Activated naive CD8-positive, alpha-beta T cell treated with anti-CD3 and anti-CD28 coated beads, Interleukin-2, amount 10 ng/mL, durations not matched to agents 7 days and 5 days (primary cell): ENCODE results near the gene SLC13A4. TPM values are rescaled to one million over a fixed set of nuclear protein-coding genes. Genes with fewer than 3 reads are reported as not detected.

Source experiments
- ATAC-seq: fragments of 150-1000 bp; cut with Tn5 transposase; one replicate; pipeline ENCODE4 v1.10.0; 2021; ENCODE audit warnings: low read depth, moderate library complexity
- POLR2A ChIA-PET: fragments of 350-600 bp; sonication (Branson Sonifier 250); formaldehyde crosslinking; loops from one replicate; lab custom pipeline; 2021; ENCODE audit warnings: antibody characterized with exemption; lab: Charles Lee
- DNase-seq: peaks from one replicate; pipeline ENCODE4 v3.0.0; 2021
- H3K27ac Mint-ChIP-seq: one replicate; pipeline ENCODE4 v1.8.0; 2022; ENCODE audit warnings: mild to moderate bottlenecking, mixed read lengths
- H3K27me3 Mint-ChIP-seq: one replicate; pipeline ENCODE4 v1.8.0; 2022; ENCODE audit warnings: mild to moderate bottlenecking, moderate library complexity, mixed read lengths
- H3K36me3 Mint-ChIP-seq: one replicate; pipeline ENCODE4 v1.8.0; 2021; ENCODE audit warnings: mild to moderate bottlenecking, mixed read lengths
- H3K4me1 Mint-ChIP-seq: one replicate; pipeline ENCODE4 v1.8.0; 2021; ENCODE audit warnings: mixed read lengths
- H3K4me3 Mint-ChIP-seq: one replicate; pipeline ENCODE4 v1.8.0; 2022; ENCODE audit warnings: mild to moderate bottlenecking, moderate library complexity, mixed read lengths
- H3K9me3 Mint-ChIP-seq: one replicate; pipeline ENCODE4 v1.8.0; 2021; ENCODE audit warnings: mixed read lengths
- total RNA-seq, 2 experiments: library from RNA; stranded (reverse); gene quantifications; one replicate each; pipeline ENCODE4 v1.2.3, GENCODE V29; 2021

Gene SLC13A4
- total RNA-seq, 2 experiments from 2014 or later, result not detected

DNA sequence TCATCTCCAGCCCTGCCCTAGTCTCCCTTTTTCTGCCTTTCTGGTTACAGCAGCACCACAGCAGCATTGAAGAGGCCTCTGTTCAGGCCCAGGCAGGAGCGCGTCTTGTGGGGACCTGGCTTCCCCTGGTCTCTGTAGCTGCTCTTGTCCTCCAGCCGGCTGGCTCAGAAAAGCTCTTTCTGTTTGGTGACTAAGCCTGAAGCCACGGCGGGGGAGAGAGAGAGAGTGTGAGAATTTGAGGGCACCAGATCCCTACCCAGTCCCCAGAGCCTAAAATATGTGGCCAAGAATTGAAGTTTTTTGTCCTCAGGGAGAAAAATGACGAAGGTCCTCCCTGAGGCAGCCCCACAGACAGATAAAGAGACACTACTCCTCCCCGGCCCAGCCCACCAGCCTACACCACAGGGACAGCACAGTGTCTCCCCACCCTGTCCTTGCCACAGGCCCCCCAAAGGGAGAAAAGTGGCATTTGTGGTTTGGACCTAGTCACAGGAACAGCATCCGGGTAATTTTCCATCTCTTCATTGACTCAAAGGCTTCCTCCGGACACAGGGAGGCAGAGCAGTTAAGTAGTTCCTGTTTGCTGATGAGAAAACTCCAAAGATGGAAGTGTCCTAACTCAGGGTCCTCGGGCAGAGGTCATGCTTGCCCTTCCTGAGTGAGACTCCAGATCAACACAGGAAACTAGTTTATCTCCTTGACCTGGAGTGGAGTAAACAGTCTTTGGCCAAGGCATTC lies 33.9 kb upstream of the SLC13A4 start:
- no peak overlapping the region for H3K27ac Mint-ChIP-seq
- no peaks in the 10 kb centered on the region for H3K9me3 Mint-ChIP-seq
- H3K4me1 Mint-ChIP-seq, result peaks cover 5% of the 10 kb centered on the region
- POLR2A ChIA-PET, result no interaction called here
- peaks cover 38% of the 10 kb centered on the region for H3K27me3 Mint-ChIP-seq
- no peak for DNase-seq
- no peak for ATAC-seq
- H3K36me3 Mint-ChIP-seq, result no peaks in the 10 kb centered on the region
- H3K4me3 Mint-ChIP-seq, result no peak overlapping the region

- Mint-ChIP-seq H3K9me3 (no peaks in the 10 kb centered on the region), H3K4me1 (peaks cover 5% of the 10 kb centered on the region), H3K27ac (no peak overlapping the region), H3K36me3 (no peaks in the 10 kb centered on the region), H3K4me3 (no peak overlapping the region), H3K27me3 (peaks cover 27% of the 10 kb centered on the region)
- no peak for DNase-seq
- ATAC-seq, result no peak
- POLR2A ChIA-PET, result no interaction called here
Observed at GRCh38 chr7:135759532-135759931, 31.5 kb upstream of the SLC13A4 start.

GRCh38 chr7:135758531-135758932 lies 30.5 kb upstream of the SLC13A4 start:
- Mint-ChIP-seq H3K4me1 (peaks cover 5% of the 10 kb centered on the region), H3K27ac (no peak overlapping the region), H3K4me3 (no peak overlapping the region), H3K36me3 (no peaks in the 10 kb centered on the region), H3K27me3 (peaks cover 23% of the 10 kb centered on the region), H3K9me3 (no peaks in the 10 kb centered on the region)
- ATAC-seq, result no peak
- POLR2A ChIA-PET, result no interaction called here
- DNase-seq, result no peak

DNA sequence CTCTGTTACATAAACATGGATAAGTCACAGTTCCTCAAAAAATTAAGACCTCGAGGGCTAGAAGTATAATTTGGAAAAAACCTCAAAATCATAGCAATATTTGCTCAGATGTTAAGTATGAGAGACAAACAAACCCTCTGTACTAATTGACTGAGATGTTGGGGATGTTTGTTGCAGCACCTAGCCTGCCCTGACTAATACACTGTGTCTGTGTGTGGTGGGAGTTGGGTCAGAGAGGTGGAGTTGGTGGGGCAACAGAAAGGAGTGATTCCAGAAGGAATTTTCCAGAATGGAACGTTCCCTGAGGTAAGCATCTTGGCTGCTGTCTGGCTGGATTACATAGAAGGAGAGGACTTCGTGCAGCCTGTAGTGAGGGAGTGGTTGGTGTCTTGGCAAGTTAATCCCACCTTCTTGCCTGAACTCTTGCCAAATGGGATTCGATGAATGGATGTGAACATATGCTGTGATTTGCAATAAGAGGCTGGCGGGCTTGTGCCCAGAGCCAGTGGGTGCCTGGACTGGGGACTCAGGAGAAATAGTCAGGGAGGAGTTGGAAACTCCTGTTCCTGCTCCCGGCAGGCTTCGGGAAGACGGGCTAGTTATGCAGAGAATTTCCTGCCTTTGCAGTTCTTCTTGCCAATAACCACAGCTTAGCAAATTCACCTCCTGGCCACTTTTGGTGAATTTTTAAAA lies 29.9 kb upstream of the SLC13A4 start:
- DNase-seq (no peak), ATAC-seq (no peak)
- no peak overlapping the region for H3K27ac Mint-ChIP-seq
- H3K4me1 Mint-ChIP-seq, result peaks cover 5% of the 10 kb centered on the region
- H3K4me3 Mint-ChIP-seq, result no peak overlapping the region
- no peaks in the 10 kb centered on the region for H3K9me3 Mint-ChIP-seq
- no peaks in the 10 kb centered on the region for H3K36me3 Mint-ChIP-seq
- POLR2A ChIA-PET, result no interaction called here
- peaks cover 23% of the 10 kb centered on the region for H3K27me3 Mint-ChIP-seq

DNA sequence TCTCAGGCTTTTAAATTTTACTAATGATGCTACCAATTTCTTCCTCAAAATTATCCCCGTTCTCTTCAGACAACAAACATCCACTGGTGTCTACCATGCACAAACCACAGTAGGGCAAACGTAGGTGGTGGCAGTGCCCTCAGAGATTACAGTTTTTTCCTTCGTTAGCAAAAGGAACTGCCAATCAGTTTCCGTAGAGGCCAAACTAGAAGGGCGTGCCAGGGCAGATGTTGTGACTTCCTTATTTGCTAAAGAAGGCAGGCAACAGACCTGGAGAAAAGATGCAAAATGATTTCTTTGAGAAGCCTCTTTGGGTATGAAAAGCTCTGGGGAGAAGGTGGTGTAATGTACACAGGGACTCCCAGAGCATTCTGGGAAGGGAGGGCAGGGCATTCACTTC lies 28.2 kb upstream of the SLC13A4 start:
- Mint-ChIP-seq H3K4me1 (no peaks in the 10 kb centered on the region), H3K36me3 (no peaks in the 10 kb centered on the region), H3K9me3 (no peaks in the 10 kb centered on the region), H3K27me3 (peaks cover 20% of the 10 kb centered on the region), H3K27ac (no peak overlapping the region), H3K4me3 (no peak overlapping the region)
- no peak for ATAC-seq
- no peak for DNase-seq
- POLR2A ChIA-PET, result no interaction called here

GRCh38 chr7:135755351-135755753 lies 27.4 kb upstream of the SLC13A4 start:
- H3K4me1 Mint-ChIP-seq, result no peaks in the 10 kb centered on the region
- no peak overlapping the region for H3K27ac Mint-ChIP-seq
- no peak for DNase-seq
- no peak overlapping the region for H3K4me3 Mint-ChIP-seq
- no peak for ATAC-seq
- POLR2A ChIA-PET, result no interaction called here
- no peaks in the 10 kb centered on the region for H3K36me3 Mint-ChIP-seq
- H3K27me3 Mint-ChIP-seq, result peaks cover 20% of the 10 kb centered on the region
- no peaks in the 10 kb centered on the region for H3K9me3 Mint-ChIP-seq

GRCh38 chr7:135753616-135754413 lies 25.8 kb upstream of the SLC13A4 start:
- ATAC-seq (no peak), DNase-seq (no peak)
- peaks cover 15% of the 10 kb centered on the region for H3K27me3 Mint-ChIP-seq
- no peaks in the 10 kb centered on the region for H3K4me1 Mint-ChIP-seq
- H3K9me3 Mint-ChIP-seq, result no peaks in the 10 kb centered on the region
- H3K36me3 Mint-ChIP-seq, result no peaks in the 10 kb centered on the region
- no peak overlapping the region for H3K27ac Mint-ChIP-seq
- no peak overlapping the region for H3K4me3 Mint-ChIP-seq
- POLR2A ChIA-PET, result no interaction called here

DNA sequence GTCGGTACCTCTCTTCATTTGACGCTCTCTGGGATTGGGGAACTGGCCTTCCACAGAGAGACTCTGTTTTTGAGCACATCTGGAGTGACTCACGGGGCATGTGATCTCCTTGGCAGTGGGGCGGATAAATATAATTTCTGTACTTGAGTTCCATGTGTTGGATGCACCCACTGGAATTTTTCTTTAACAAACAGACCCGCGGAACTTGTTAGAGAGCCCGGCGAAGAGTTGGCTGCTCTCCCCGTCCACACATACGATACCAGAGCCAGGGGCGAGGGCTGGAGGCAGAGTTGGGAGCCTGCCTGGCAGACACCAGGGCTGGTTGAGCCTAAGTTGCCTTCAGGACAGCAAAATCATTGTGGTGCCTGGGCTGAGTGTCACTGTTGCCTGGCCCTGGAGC lies 20.8 kb upstream of the SLC13A4 start, which contains the start of gene FAM180A:
Gene FAM180A (minus strand): TSS at position 44 of the 400 bp plus-strand sequence. CDS start 233 bp downstream, outside the sequence.
- H3K36me3 Mint-ChIP-seq, result no peaks in the 10 kb centered on the region
- H3K4me3 Mint-ChIP-seq, result no peak within 1 kb of the TSS
- POLR2A ChIA-PET, result no interaction called here
- ATAC-seq, result no peak
- DNase-seq, result no peak
- H3K27me3 Mint-ChIP-seq, result peaks cover 2% of the 10 kb centered on the region
- H3K4me1 Mint-ChIP-seq, result no peaks in the 10 kb centered on the region
- no peak within 1 kb of the TSS for H3K27ac Mint-ChIP-seq
- H3K9me3 Mint-ChIP-seq, result no peaks in the 10 kb centered on the region

DNA sequence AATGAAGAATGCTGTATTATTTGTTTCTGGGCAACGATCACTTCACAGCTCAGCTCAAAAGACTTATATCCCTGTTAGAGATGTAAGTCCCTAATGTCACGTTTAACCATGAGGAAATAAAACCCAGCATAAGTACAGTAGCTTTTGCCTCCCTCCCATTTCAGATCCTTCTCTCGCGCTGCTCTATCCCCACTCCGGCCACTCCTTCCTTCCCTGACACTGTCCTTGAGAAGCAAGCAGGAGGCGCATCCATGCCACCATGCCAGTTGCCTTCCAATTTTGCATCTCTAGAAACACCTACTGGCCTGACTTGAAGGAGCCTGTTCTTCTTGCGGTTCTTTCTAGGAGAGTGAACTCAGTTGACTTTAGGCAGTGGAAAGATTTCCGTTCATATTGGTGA lies 19.4 kb upstream of the SLC13A4 start:
- Mint-ChIP-seq H3K36me3 (no peaks in the 10 kb centered on the region), H3K27ac (no peak overlapping the region), H3K4me1 (no peaks in the 10 kb centered on the region), H3K9me3 (no peaks in the 10 kb centered on the region), H3K4me3 (no peak overlapping the region), H3K27me3 (peaks cover 2% of the 10 kb centered on the region)
- POLR2A ChIA-PET, result no interaction called here
- DNase-seq (no peak), ATAC-seq (no peak)

DNA sequence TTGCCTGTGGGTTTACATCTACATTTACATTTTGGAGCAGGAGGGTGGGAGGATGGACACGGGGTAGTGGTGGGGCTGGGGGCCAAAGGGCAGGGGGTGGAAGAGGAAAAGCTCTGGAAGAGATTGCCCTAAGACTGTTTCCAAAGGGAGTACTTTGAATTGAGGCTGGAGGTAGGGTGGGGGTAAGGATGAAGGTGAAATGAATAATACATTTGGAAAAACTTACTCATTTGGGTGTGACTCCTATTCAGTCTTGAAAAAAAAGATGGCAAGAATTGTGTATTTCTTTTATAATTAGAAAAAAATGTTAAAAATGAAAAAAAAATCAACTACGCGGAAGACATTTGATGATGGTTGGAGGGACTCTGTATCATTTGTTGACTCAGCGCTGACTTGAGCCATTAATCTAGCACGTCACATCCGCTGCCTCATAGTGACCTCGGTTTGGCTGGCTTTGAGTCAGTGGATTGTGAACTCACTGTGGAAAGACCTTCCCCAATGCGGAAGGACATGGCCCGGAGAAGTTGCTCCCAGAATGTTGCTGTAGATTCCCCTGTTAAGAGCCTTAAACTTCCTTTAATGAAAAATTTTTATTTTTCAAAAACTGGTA lies 17.8 kb upstream of the SLC13A4 start:
- Mint-ChIP-seq H3K4me1 (no peaks in the 10 kb centered on the region), H3K36me3 (no peaks in the 10 kb centered on the region), H3K27me3 (peaks cover 2% of the 10 kb centered on the region), H3K27ac (no peak overlapping the region), H3K4me3 (no peak overlapping the region), H3K9me3 (no peaks in the 10 kb centered on the region)
- ATAC-seq (no peak), DNase-seq (no peak)
- POLR2A ChIA-PET, result no interaction called here

DNA sequence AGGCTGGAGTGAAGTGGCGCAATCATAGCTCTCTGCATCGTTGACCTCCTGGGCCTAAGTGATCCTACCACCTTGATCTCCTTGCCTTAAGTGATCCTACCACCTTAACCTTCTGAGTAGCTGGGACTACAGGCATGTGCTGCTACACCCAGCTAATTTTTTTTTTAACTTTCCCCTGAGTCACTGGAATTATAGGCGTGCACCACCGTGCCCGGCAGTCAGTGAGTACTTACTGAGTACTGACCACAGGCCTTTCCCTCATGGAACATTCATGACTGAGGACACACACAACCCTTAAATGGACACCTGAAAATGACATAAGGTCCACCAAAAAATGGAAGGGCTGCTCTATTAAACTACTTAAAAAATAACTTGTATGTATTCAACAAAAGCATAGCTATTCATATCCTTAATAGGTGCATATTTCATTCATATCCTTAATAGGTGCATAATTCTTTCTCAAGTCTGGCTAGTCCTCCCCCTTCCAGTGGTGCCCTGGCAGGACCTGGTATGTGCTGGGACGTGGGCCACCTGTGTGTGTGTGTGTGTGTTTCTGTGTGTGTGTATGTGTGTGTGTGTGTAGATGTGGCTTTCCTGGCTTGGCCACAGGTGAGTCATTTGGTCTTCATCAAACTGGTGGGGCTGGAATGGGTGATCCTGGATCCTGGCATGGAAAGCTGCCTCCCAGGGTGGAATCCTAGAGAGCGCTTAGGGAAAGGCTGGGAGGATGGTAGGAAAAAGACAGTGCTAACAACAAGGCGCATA lies 17.1 kb upstream of the SLC13A4 start:
- H3K9me3 Mint-ChIP-seq, result no peaks in the 10 kb centered on the region
- no peak overlapping the region for H3K4me3 Mint-ChIP-seq
- ATAC-seq (no peak), DNase-seq (no peak)
- H3K27me3 Mint-ChIP-seq, result peaks cover 2% of the 10 kb centered on the region
- H3K27ac Mint-ChIP-seq, result no peak overlapping the region
- POLR2A ChIA-PET, result no interaction called here
- no peaks in the 10 kb centered on the region for H3K4me1 Mint-ChIP-seq
- H3K36me3 Mint-ChIP-seq, result no peaks in the 10 kb centered on the region

DNA sequence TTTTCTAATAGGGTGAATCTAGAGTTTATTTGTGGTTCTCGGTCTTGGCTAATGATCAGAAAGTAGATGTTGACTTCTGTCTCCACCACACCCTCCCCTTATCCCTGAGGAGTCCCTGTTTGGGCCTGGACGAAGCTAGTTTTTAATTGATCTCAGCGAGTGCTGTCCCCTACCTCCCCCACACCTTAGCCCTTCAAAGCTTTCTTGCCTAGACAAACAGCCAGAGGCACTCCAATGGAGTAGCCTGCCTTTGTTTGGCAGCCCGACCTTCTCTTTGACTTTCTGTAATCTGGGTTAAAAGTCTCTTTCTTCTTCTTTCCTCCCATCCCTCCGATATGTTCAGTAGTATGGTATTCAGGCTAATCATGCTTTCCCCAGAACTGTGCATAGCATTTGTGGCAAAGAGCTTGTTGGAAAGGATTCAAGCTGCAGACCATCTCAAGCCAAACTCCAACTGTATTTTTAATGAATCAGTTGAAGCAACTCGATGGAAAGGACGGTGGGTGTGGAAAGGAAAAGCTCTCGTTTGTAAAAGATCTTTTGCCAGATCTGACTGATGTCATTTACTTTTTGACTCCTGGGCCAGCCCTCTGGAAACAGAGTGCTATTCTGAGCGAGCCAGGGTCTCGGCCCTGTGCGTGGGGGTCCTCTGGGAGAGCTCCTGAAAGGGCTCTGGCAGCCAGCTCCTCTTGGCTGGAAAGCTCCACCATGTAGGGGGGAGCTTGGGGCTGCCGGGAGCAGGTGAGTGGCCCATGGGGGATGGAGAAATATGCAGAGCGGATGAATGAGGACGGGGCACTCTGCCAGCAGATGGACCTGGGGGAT lies 16.1 kb upstream of the SLC13A4 start:
- H3K4me1 Mint-ChIP-seq, result no peaks in the 10 kb centered on the region
- no peaks in the 10 kb centered on the region for H3K9me3 Mint-ChIP-seq
- no peak overlapping the region for H3K27ac Mint-ChIP-seq
- no peaks in the 10 kb centered on the region for H3K36me3 Mint-ChIP-seq
- DNase-seq, result no peak
- H3K27me3 Mint-ChIP-seq, result peaks cover 2% of the 10 kb centered on the region
- ATAC-seq, result no peak
- H3K4me3 Mint-ChIP-seq, result no peak overlapping the region
- POLR2A ChIA-PET, result no interaction called here
